GM23338 (cell line): Measurements from ENCODE around the gene ART4. TPM values are rescaled to one million over a fixed set of nuclear protein-coding genes. Genes with fewer than 3 reads are reported as not detected.

ENCODE experiments used
- ATAC-seq: fragments of 200-7000 bp; cut with Tn5 transposase; 3 replicates; pipeline ENCODE4 v1.9.1; 2020
- DNase-seq: peaks from one replicate; pipeline ENCODE4 v3.0.0-alpha.2; 2015; ENCODE audit warnings: low spot score
- H2AFZ ChIP-seq: fragments of 200-600 bp; sonication (generic); 2 replicates; pipeline ENCODE4 v1.8.0; 2016; ENCODE audit warnings: antibody characterized with exemption, mild to moderate bottlenecking, moderate library complexity
- H3F3A ChIP-seq: fragments of 200-600 bp; sonication (generic); replicated peaks from 2 replicates; pipeline ENCODE4 v1.8.0; 2017; ENCODE audit warnings: antibody characterized with exemption, mixed run types, low read depth
- H3K27ac ChIP-seq: fragments of 200-600 bp; sonication (generic); 2 replicates; pipeline ENCODE4 v1.6.1; 2016; ENCODE audit warnings: low read depth
- H3K27me3 ChIP-seq: fragments of 200-600 bp; sonication (generic); 2 replicates; pipeline ENCODE4 v1.8.0; 2016; ENCODE audit warnings: mild to moderate bottlenecking, mixed run types, moderate library complexity; ENCODE audit not compliant: insufficient read depth
- H3K36me3 ChIP-seq: fragments of 200-600 bp; sonication (generic); 2 replicates; pipeline ENCODE4 v1.8.0; 2016; ENCODE audit warnings: mild to moderate bottlenecking; ENCODE audit not compliant: insufficient read depth
- H3K4me1 ChIP-seq: fragments of 200-600 bp; sonication (generic); 2 replicates; pipeline ENCODE4 v1.8.0; 2016; ENCODE audit warnings: mild to moderate bottlenecking, moderate library complexity; ENCODE audit not compliant: insufficient read depth
- H3K4me2 ChIP-seq: fragments of 200-600 bp; sonication (generic); 2 replicates; pipeline ENCODE4 v1.7.1; 2017; ENCODE audit warnings: mixed run types
- H3K4me3 ChIP-seq: fragments of 200-600 bp; sonication (generic); 2 replicates; pipeline ENCODE4 v1.6.1; 2016; ENCODE audit warnings: mixed run types
- H3K79me2 ChIP-seq: fragments of 200-600 bp; sonication (generic); replicated peaks from 2 replicates; pipeline ENCODE4 v1.8.0; 2017; ENCODE audit warnings: mild to moderate bottlenecking; ENCODE audit not compliant: insufficient read depth
- H3K9me2 ChIP-seq: fragments of 200-600 bp; sonication (generic); 2 replicates; pipeline ENCODE4 v1.8.0; 2017; ENCODE audit not compliant: insufficient read depth
- H4K20me1 ChIP-seq: fragments of 200-600 bp; sonication (generic); replicated peaks from 2 replicates; pipeline ENCODE4 v1.8.0; 2017; ENCODE audit warnings: mild to moderate bottlenecking; ENCODE audit not compliant: insufficient read depth
- H3K27ac Mint-ChIP-seq: 2 replicates; pipeline ENCODE4 v1.8.0; 2020; ENCODE audit warnings: inconsistent platforms, mild to moderate bottlenecking, moderate library complexity, mixed read lengths
- H3K27me3 Mint-ChIP-seq: 3 replicates; pipeline ENCODE4 v1.8.0; 2022; ENCODE audit warnings: low read depth, mild to moderate bottlenecking, moderate library complexity, mixed read lengths, inconsistent platforms; ENCODE audit not compliant: insufficient read depth, poor library complexity
- H3K36me3 Mint-ChIP-seq: 3 replicates; pipeline ENCODE4 v1.8.0; 2021; ENCODE audit warnings: low read depth, mild to moderate bottlenecking, inconsistent platforms, moderate library complexity, mixed read lengths
- H3K4me1 Mint-ChIP-seq: 3 replicates; pipeline ENCODE4 v1.8.0; 2020; ENCODE audit warnings: mild to moderate bottlenecking, inconsistent platforms, mixed read lengths
- H3K4me3 Mint-ChIP-seq: 3 replicates; pipeline ENCODE4 v1.8.0; 2021; ENCODE audit warnings: moderate library complexity, mild to moderate bottlenecking, inconsistent platforms, mixed read lengths
- H3K9me3 Mint-ChIP-seq: 3 replicates; pipeline ENCODE4 v1.8.0; 2020; ENCODE audit warnings: moderate library complexity, mild to moderate bottlenecking, inconsistent platforms, mixed read lengths
- CTCF ChIP-seq, 2 experiments: fragments of 200-600 bp in 1 of 2; sonication (generic) in 1 of 2; conservative IDR thresholded peaks; 2 replicates each; pipeline versions ENCODE4 v1.5.1 to v1.6.1; 2016 to 2017; ENCODE audit warnings: antibody characterized with exemption in 2 of 2, low read depth in 2 of 2, mild to moderate bottlenecking in 2 of 2, moderate library complexity in 1 of 2
- POLR2AphosphoS5 ChIP-seq: IDR thresholded peaks from 2 replicates; pipeline ENCODE4 v1.6.1; 2016; ENCODE audit warnings: antibody characterized with exemption, low read depth
- polyA plus RNA-seq: library from polyadenylated mRNA; unstranded; fragments of >200 nt; fragmentation: Nextera tagmentation; extraction: Ambion mirVana; gene quantifications from 2 replicates; pipeline ENCODE4 v1.2.1, GENCODE V29; 2016
- total RNA-seq: library from RNA; depleted of rRNA; stranded (reverse); fragments of >200 nt; shearing (Covaris generic); gene quantifications from 2 replicates; pipeline ENCODE4 v1.2.3, GENCODE V29; 2014
- TF ChIP-seq, protein P1 (sequence below): fragments of 250-450 bp; sonication (Bioruptor Pico); IDR thresholded peaks from 2 replicates; pipeline ENCODE4 v1.5.0; 2020; ENCODE audit warnings: mild to moderate bottlenecking, moderate library complexity
- TF ChIP-seq, protein P2 (sequence below): IDR thresholded peaks from one replicate; pipeline ENCODE4 v1.6.1; 2018; ENCODE audit warnings: antibody characterized with exemption; ENCODE audit not compliant: unreplicated experiment

Gene ART4
- total and polyA plus RNA-seq, 2 experiments from 2014 or later = 0.08 TPM; not detected in 1

- Mint-ChIP-seq H3K27me3 (peaks cover 3% of the 10 kb centered on the region), H3K4me3 (no peak overlapping the region), H3K9me3 (no peaks in the 10 kb centered on the region), H3K36me3 (no peaks in the 10 kb centered on the region), H3K27ac (no peak overlapping the region), H3K4me1 (peaks cover 11% of the 10 kb centered on the region)
- Histone ChIP-seq H3F3A (no peaks in the 10 kb centered on the region), H2AFZ (peak overlapping the region; percentile 54; the same call in 1 of the 2 replicates), H3K27me3 (no peaks in the 10 kb centered on the region), H3K79me2 (no peaks in the 10 kb centered on the region), H3K27ac (no peak overlapping the region), H3K36me3 (no peaks in the 10 kb centered on the region), H4K20me1 (no peaks in the 10 kb centered on the region), H3K9me2 (no peaks in the 10 kb centered on the region), H3K4me1 (peaks cover 13% of the 10 kb centered on the region; the same call in 1 of the 2 replicates), H3K4me3 (no peak overlapping the region), H3K4me2 (no peak overlapping the region)
- DNase-seq = no peak
- no peak for TF ChIP-seq CTCF (conservative IDR thresholded peaks at IDR 0.05; ENCODE audit: low read depth in 2 of 2)
- TF ChIP-seq, protein P1, sequence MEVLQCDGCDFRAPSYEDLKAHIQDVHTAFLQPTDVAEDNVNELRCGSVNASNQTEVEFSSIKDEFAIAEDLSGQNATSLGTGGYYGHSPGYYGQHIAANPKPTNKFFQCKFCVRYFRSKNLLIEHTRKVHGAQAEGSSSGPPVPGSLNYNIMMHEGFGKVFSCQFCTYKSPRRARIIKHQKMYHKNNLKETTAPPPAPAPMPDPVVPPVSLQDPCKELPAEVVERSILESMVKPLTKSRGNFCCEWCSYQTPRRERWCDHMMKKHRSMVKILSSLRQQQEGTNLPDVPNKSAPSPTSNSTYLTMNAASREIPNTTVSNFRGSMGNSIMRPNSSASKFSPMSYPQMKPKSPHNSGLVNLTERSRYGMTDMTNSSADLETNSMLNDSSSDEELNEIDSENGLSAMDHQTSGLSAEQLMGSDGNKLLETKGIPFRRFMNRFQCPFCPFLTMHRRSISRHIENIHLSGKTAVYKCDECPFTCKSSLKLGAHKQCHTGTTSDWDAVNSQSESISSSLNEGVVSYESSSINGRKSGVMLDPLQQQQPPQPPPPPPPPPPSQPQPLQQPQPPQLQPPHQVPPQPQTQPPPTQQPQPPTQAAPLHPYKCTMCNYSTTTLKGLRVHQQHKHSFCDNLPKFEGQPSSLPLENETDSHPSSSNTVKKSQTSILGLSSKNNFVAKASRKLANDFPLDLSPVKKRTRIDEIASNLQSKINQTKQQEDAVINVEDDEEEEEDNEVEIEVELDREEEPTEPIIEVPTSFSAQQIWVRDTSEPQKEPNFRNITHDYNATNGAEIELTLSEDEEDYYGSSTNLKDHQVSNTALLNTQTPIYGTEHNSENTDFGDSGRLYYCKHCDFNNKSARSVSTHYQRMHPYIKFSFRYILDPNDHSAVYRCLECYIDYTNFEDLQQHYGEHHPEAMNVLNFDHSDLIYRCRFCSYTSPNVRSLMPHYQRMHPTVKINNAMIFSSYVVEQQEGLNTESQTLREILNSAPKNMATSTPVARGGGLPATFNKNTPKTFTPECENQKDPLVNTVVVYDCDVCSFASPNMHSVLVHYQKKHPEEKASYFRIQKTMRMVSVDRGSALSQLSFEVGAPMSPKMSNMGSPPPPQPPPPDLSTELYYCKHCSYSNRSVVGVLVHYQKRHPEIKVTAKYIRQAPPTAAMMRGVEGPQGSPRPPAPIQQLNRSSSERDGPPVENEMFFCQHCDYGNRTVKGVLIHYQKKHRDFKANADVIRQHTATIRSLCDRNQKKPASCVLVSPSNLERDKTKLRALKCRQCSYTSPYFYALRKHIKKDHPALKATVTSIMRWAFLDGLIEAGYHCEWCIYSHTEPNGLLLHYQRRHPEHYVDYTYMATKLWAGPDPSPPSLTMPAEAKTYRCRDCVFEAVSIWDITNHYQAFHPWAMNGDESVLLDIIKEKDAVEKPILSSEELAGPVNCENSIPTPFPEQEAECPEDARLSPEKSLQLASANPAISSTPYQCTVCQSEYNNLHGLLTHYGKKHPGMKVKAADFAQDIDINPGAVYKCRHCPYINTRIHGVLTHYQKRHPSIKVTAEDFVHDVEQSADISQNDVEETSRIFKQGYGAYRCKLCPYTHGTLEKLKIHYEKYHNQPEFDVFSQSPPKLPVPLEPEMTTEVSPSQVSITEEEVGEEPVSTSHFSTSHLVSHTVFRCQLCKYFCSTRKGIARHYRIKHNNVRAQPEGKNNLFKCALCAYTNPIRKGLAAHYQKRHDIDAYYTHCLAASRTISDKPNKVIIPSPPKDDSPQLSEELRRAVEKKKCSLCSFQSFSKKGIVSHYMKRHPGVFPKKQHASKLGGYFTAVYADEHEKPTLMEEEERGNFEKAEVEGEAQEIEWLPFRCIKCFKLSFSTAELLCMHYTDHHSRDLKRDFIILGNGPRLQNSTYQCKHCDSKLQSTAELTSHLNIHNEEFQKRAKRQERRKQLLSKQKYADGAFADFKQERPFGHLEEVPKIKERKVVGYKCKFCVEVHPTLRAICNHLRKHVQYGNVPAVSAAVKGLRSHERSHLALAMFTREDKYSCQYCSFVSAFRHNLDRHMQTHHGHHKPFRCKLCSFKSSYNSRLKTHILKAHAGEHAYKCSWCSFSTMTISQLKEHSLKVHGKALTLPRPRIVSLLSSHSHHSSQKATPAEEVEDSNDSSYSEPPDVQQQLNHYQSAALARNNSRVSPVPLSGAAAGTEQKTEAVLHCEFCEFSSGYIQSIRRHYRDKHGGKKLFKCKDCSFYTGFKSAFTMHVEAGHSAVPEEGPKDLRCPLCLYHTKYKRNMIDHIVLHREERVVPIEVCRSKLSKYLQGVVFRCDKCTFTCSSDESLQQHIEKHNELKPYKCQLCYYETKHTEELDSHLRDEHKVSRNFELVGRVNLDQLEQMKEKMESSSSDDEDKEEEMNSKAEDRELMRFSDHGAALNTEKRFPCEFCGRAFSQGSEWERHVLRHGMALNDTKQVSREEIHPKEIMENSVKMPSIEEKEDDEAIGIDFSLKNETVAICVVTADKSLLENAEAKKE (CRISPR knock-in tag) = no peak
- TF ChIP-seq, protein P2, sequence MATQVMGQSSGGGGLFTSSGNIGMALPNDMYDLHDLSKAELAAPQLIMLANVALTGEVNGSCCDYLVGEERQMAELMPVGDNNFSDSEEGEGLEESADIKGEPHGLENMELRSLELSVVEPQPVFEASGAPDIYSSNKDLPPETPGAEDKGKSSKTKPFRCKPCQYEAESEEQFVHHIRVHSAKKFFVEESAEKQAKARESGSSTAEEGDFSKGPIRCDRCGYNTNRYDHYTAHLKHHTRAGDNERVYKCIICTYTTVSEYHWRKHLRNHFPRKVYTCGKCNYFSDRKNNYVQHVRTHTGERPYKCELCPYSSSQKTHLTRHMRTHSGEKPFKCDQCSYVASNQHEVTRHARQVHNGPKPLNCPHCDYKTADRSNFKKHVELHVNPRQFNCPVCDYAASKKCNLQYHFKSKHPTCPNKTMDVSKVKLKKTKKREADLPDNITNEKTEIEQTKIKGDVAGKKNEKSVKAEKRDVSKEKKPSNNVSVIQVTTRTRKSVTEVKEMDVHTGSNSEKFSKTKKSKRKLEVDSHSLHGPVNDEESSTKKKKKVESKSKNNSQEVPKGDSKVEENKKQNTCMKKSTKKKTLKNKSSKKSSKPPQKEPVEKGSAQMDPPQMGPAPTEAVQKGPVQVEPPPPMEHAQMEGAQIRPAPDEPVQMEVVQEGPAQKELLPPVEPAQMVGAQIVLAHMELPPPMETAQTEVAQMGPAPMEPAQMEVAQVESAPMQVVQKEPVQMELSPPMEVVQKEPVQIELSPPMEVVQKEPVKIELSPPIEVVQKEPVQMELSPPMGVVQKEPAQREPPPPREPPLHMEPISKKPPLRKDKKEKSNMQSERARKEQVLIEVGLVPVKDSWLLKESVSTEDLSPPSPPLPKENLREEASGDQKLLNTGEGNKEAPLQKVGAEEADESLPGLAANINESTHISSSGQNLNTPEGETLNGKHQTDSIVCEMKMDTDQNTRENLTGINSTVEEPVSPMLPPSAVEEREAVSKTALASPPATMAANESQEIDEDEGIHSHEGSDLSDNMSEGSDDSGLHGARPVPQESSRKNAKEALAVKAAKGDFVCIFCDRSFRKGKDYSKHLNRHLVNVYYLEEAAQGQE = no peak
- no peak for TF ChIP-seq POLR2AphosphoS5
- ATAC-seq = no peak
Measured at GRCh38 chr12:14850929-14851663, 7.8 kb upstream of the ART4 start.
